Subcutaneous abdominal adipose tissue (tissue), 5 donors: ENCODE data around the gene GRB10.

Experiments
- H3K27ac ChIP-seq: one replicate; pipeline ENCODE4 v1.7.0; 2013; ENCODE audit warnings: low read depth, mild to moderate bottlenecking, inconsistent platforms, low read length, moderate library complexity
- H3K27me3 ChIP-seq, 5 donors: one replicate each; pipeline ENCODE4 v1.7.0; 2013; ENCODE audit warnings: low read length in 5 of 5, inconsistent platforms in 1 of 5; ENCODE audit not compliant: control insufficient read depth in 5 of 5, insufficient read depth in 4 of 5
- H3K36me3 ChIP-seq, 5 donors: one replicate each; pipeline ENCODE4 v1.7.0; 2013; ENCODE audit warnings: low read length in 5 of 5; ENCODE audit not compliant: control insufficient read depth in 5 of 5, insufficient read depth in 5 of 5
- H3K4me1 ChIP-seq, 5 donors: one replicate each; pipeline ENCODE4 v1.7.0; 2013; ENCODE audit warnings: low read length in 5 of 5, mild to moderate bottlenecking in 3 of 5, moderate library complexity in 1 of 5; ENCODE audit not compliant: control insufficient read depth in 5 of 5, insufficient read depth in 5 of 5
- H3K4me3 ChIP-seq, 5 donors: one replicate each; pipeline ENCODE4 v1.7.0; 2013; ENCODE audit warnings: low read length in 5 of 5, low read depth in 1 of 5
- H3K9ac ChIP-seq, 5 donors: one replicate each; pipeline ENCODE4 v1.7.0; 2013; ENCODE audit warnings: low read length in 5 of 5, mild to moderate bottlenecking in 4 of 5, moderate library complexity in 3 of 5
- H3K9me3 ChIP-seq, 5 donors: one replicate each; pipeline ENCODE4 v1.7.0; 2013; ENCODE audit warnings: low read length in 5 of 5; ENCODE audit not compliant: control insufficient read depth in 5 of 5
- donor health status: healthy.
- donor health status: healthy.
- donor health status: healthy.
- donor health status: healthy.
- donor health status: healthy.

GRB10 gene

DNA sequence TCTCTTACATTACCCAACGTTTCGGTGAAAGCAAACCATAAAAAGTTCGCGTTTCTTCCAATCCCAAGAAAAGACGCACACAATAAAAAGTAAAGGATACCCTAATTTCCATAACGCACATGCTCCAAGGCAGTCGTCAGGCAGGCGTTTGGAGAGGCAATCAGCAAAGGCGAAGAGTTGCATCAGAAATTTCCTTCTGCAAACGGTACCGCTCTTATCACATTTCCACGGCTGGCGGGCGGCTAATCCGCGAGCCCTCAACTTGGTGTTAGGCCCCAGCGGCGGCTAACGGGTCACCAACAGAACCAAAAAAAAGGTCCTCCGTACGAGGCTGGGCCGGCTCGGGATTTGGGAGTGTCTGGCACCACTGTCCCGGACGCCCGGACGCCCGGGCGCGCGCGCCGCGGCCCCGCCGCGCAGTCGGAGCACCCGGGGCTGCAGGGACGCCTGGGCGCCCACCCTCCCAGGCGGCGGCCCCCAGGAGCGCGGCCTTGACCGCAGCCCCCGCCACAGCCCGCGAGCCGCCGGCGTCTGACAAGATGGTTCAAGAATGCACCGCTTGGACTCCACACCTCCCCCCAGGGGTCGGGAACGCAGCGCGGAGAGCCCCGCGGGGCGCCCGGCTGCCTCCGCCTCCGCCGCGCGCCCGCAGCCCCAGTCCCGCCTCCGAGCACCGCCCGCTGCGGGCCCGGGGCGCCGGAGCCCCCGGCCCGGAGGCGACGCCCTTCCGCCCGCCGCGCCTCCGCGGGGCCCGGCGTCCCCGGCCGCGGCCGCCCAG is 9.8 kb upstream of the GRB10 start:
- Histone ChIP-seq H3K9ac (peak overlapping the region; percentile 52 to 75 (median 62)), H3K36me3 (no peaks in the 10 kb centered on the region), H3K9me3 (peaks cover 0 to 10% (median 8%) of the 10 kb centered on the region in 5 donors), H3K4me3 (peak overlapping the region; percentile 76 to 86 (median 79)), H3K27me3 (no peaks in the 10 kb centered on the region), H3K27ac (peak overlapping the region; percentile 60), H3K4me1 (peaks cover 2 to 30% (median 25%) of the 10 kb centered on the region in 5 donors)

DNA sequence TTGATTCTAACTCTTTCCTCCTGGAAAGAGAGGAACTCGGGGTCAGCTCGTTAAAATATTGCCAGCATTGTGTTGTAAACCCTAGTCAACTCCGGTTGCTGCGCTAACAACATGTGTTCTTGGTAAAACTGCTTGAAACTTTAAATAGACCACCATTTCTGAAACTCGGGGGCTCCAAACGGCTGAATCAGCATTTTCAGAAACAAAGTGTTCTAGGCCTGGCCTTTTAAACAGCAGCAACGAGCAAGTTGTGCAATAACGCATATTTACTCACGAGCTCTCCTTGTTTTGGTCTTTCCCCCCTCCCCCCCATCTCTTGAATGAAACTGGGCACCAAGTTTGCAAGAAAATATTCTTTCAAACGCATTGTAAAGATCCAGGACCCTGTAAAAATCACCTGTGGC is 9.2 kb upstream of the GRB10 start:
- H3K4me3 ChIP-seq, result peak overlapping the region; percentile 76 to 86 (median 79)
- peaks cover 2 to 30% (median 25%) of the 10 kb centered on the region in 5 donors for H3K4me1 ChIP-seq
- peaks cover 0 to 10% (median 8%) of the 10 kb centered on the region in 5 donors for H3K9me3 ChIP-seq
- H3K9ac ChIP-seq, result peak overlapping the region; percentile 52 to 75 (median 62)
- H3K36me3 ChIP-seq, result no peaks in the 10 kb centered on the region
- no peaks in the 10 kb centered on the region for H3K27me3 ChIP-seq
- peak overlapping the region; percentile 60 for H3K27ac ChIP-seq

DNA sequence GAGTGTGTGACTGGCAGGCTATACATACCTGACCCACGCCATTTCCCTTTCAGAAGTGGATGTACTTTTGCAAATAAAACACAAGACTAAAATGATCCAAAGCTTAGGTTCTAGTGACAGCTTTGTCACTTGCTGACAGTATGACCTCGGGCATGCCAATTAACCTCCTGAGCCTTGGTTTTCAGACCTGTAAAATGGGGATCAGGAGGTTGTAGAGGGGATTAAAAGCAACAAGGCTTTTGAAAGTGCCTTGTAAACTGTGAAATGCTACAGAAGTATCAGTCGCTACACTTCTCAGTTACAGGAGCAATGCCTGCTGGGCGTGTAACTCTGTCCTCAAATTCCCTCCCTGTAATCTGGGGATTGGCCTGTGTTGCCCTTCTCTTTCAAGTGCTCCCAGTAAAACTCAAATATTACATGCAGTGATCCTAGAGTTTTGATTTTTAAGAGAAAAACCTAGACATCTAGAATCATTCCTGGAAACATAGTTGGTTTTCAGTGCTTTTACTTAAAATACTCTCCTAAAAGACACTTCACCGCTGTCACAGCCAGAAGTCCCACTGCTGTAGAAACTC is 8.8 kb upstream of the GRB10 start:
- Histone ChIP-seq H3K4me1 (peaks cover 2 to 30% (median 25%) of the 10 kb centered on the region in 5 donors), H3K9ac (peak overlapping the region in 4 of 5 donors; percentile 37 to 75 (median 58)), H3K27me3 (no peaks in the 10 kb centered on the region), H3K4me3 (peak overlapping the region; percentile 76 to 86 (median 79)), H3K9me3 (peaks cover 0 to 10% (median 8%) of the 10 kb centered on the region in 5 donors), H3K36me3 (no peaks in the 10 kb centered on the region), H3K27ac (peak overlapping the region; percentile 60)

DNA sequence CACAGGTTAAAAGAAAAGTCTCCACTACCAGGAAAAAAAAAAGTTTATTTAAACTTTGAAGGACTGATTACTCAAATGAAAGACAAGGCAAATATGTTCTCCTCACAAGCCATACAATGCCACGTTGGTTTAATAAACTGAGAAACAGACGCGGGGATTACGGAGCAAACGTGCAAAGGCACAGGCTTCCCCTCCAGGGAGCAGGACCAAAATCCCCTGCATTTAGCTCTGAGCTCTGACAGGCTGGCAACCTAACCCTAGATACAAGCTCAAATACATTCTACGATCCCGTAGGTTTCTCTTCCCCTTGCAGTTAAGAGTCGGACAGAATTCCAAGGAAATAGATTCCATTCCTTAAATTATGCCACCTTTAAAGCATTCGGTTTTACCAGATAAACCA is 7.7 kb upstream of the GRB10 start:
- peaks cover 2 to 34% (median 28%) of the 10 kb centered on the region in 5 donors for H3K4me1 ChIP-seq
- H3K9ac ChIP-seq, result no peak overlapping the region
- peak overlapping the region in 2 of 5 donors; percentile 76 to 86 for H3K4me3 ChIP-seq

DNA sequence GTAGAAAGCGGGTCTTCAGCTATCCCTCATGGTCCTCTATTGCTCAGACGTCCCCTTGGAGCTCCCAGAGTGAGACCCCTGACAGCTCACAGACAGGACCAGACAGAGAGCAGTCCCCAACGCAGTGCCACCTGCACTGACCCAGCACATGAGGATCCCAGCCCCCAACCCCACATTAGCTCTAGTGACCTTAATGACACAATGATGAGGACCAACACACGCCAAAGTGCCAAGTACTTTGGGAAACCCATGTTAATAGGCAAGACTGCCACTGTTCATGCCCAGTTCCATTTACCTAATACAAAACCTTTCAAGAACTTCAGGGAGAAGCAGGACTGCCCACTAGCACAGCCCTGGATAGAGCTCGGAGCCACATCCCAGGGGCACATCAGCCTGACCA is 5.7 kb upstream of the GRB10 start:
- no peaks in the 10 kb centered on the region for H3K27me3 ChIP-seq
- H3K4me1 ChIP-seq, result peaks cover 2 to 37% (median 24%) of the 10 kb centered on the region in 5 donors

More for the DNA sequence above, 7.7 kb upstream of the GRB10 start:
- no peak overlapping the region for H3K27ac ChIP-seq
- peaks cover 0 to 10% (median 8%) of the 10 kb centered on the region in 5 donors for H3K9me3 ChIP-seq
- no peaks in the 10 kb centered on the region for H3K27me3 ChIP-seq
- H3K36me3 ChIP-seq, result no peaks in the 10 kb centered on the region

DNA sequence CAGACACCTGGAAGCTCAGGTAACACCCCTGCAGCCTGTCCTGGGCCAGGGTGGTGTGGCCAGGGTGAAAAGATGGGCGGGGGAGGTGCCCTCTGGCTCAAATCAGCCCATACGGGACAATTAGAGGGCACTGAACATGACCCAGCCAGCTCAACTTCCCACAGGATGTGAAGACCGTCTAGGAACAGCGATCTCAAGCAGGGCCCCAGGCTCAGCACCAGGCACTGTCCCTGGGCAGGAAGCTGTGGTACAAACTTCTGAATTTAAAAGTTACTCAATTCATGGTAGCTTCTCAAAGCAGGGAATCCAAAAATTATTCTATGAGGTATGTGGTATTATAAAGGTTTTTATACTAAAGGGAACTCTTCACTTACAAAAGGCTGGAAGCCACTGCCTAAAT is 5.1 kb upstream of the GRB10 start:
- Histone ChIP-seq H3K4me3 (no peak overlapping the region), H3K4me1 (peaks cover 2 to 43% (median 28%) of the 10 kb centered on the region in 5 donors), H3K36me3 (no peaks in the 10 kb centered on the region), H3K27ac (no peak overlapping the region), H3K9ac (no peak overlapping the region), H3K27me3 (no peaks in the 10 kb centered on the region), H3K9me3 (peaks cover 0 to 10% (median 8%) of the 10 kb centered on the region in 5 donors)

More for the DNA sequence above, 5.7 kb upstream of the GRB10 start:
- Histone ChIP-seq H3K4me3 (no peak overlapping the region), H3K9me3 (peaks cover 0 to 10% (median 8%) of the 10 kb centered on the region in 5 donors), H3K27ac (no peak overlapping the region), H3K9ac (no peak overlapping the region), H3K36me3 (no peaks in the 10 kb centered on the region)

DNA sequence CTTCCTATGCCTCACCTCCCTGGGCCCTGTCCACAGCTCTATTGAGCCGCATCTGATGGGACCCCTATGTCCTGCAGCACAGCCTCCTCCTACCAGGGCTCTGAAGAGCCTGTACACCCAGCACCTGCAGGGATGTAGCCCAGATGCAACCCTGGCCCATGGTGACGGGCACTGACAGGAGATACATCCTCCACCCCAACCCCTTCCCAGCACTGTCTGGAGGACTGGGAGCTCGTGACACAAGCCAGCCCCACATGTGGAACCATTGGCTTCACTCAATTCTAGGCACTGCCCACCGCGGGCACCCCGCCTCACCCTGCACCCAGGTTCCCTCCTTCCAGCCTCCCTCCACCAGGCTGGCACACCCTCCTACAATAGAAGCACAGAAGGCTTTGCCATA is 2.6 kb upstream of the GRB10 start:
- no peaks in the 10 kb centered on the region for H3K36me3 ChIP-seq
- no peaks in the 10 kb centered on the region for H3K27me3 ChIP-seq
- H3K4me3 ChIP-seq, result no peak overlapping the region
- no peak overlapping the region for H3K27ac ChIP-seq
- no peak overlapping the region for H3K9ac ChIP-seq
- H3K9me3 ChIP-seq, result peaks cover 0 to 10% (median 8%) of the 10 kb centered on the region in 5 donors
- peaks cover 2 to 37% (median 23%) of the 10 kb centered on the region in 5 donors for H3K4me1 ChIP-seq

DNA sequence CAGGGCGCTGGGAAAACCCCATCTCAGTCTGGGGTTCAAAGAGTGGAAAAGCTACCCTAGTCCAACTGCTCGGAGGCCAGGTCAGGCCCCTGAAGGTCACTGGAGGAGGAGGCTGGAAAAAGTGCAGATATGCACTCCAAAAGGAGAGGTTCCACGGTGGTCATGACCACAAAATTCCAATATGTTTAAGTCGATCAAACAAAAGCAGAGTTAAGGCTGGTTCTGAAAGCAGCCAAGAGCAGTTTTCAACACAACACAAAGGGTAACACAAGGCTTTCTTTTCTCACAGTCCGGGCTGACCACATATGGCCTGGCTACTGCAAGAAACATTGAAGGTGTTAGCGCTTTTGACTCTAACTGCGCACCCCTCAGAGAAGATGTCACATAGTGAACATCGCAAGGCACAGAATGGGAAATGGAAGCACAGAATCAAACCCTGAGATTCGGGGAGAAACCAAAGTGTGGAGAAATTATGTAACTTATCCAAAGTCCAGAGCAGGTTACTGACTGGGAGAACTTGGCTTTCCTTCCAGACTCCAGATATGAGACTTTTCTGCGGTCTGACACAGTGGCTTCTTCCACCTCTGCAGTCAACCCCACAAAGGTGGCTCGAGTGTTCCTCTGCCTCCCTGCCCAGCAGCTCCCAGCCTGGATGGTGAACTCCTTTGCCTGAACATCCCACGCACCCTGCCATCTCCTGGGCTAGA is 1.3 kb upstream of the GRB10 start:
- H3K36me3 ChIP-seq, result no peaks in the 10 kb centered on the region
- H3K4me3 ChIP-seq, result no peak overlapping the region
- H3K9ac ChIP-seq, result no peak overlapping the region
- peaks cover 0 to 32% (median 23%) of the 10 kb centered on the region in 5 donors for H3K4me1 ChIP-seq
- no peak overlapping the region for H3K27ac ChIP-seq
- H3K9me3 ChIP-seq, result peaks cover 0 to 9% (median 8%) of the 10 kb centered on the region in 5 donors
- no peaks in the 10 kb centered on the region for H3K27me3 ChIP-seq

DNA sequence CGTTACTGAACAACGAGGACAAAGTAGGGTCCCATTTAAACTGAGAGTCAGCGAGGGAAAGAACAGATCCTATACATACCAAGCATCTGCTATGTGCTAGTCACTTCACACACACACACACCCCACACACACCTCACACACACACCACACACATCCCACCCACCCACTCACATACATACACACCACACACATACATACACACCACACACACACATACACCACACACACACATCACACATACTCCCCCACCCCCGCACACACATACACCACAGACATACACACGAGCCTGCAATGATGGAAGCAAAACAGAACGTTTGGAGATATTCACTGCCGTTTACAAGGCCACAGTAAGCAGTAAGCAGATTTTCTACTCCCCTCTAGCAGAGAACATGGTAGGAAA is 607 bp upstream of the GRB10 start:
- H3K27ac ChIP-seq, result no peak overlapping the region
- H3K27me3 ChIP-seq, result no peaks in the 10 kb centered on the region
- peaks cover 0 to 32% (median 23%) of the 10 kb centered on the region in 5 donors for H3K4me1 ChIP-seq
- no peaks in the 10 kb centered on the region for H3K36me3 ChIP-seq
- no peak overlapping the region for H3K9ac ChIP-seq
- peak overlapping the region in 3 of 5 donors; percentile 28 to 57 (median 50) for H3K4me3 ChIP-seq
- peaks cover 0 to 3% (median 2%) of the 10 kb centered on the region in 5 donors for H3K9me3 ChIP-seq
